Mucosa of descending colon (tissue), 3 donors: ENCODE data around the gene HOXB5. TPM values are rescaled to one million over a fixed set of nuclear protein-coding genes. Genes with fewer than 3 reads are reported as not detected.

ENCODE experiments used
- ATAC-seq: fragments of 200-7000 bp; cut with Tn5 transposase; one replicate; pipeline ENCODE4 v1.9.1; 2020; ENCODE audit warnings: mild to moderate bottlenecking, moderate library complexity
- DNase-seq, 3 donors: peaks; one replicate each; pipeline ENCODE4 v3.0.0-alpha.2; 2020
- H3K36me3 ChIP-seq: fragments of 200-600 bp; one replicate; pipeline ENCODE4 v1.8.0; 2021; ENCODE audit warnings: low read depth, mild to moderate bottlenecking
- H3K4me1 ChIP-seq: fragments of 200-600 bp; one replicate; pipeline ENCODE4 v1.8.0; 2021; ENCODE audit warnings: low read depth, mild to moderate bottlenecking
- H3K4me3 ChIP-seq: fragments of 200-600 bp; one replicate; pipeline ENCODE4 v1.8.0; 2021; ENCODE audit warnings: mild to moderate bottlenecking
- H3K9me3 ChIP-seq: fragments of 200-600 bp; one replicate; pipeline ENCODE4 v1.8.0; 2021; ENCODE audit warnings: mild to moderate bottlenecking
- intact Hi-C, 2 donors: fragments of 100-400 bp; cut with DNase I in 1 of 2; cut with micrococcal nuclease in 1 of 2; formaldehyde crosslinking; loops; one replicate each; pipeline versions ENCODE4 v1.11.0 to v1.11.1; 2022; cut with DNase I, micrococcal nuclease
- total RNA-seq, 3 donors: library from RNA; stranded (reverse); fragmentation: NEBNext Ultra II Directional in 2 of 3; extraction: Animal tissue kit (Norgen Biotek cat#: 25700) in 2 of 3; gene quantifications; one replicate each; pipeline versions ENCODE4 v1.2.1 to v1.2.4, GENCODE V29; 2021 to 2023
- TF ChIP-seq, protein P1 (sequence below): fragments of 200-600 bp; IDR thresholded peaks from one replicate; pipeline ENCODE4 v1.8.0; 2022; ENCODE audit warnings: antibody characterized with exemption, mild to moderate bottlenecking
- donor health status: DM: no; HTN: no; CAD: no; lungs with moderate emphysema.
- donor health status: DM: no; HTN: no; CAD: no.
- donor health status: DM: no; HTN: yes; CAD: no.

Gene HOXB5
- total RNA-seq, 3 donors from 2014 or later, result 16.2 to 29.3 (median 19.9) TPM

- intact Hi-C loops, result no loop called here
- Histone ChIP-seq H3K9me3 (no peaks in the 10 kb centered on the region), H3K36me3 (no peaks in the 10 kb centered on the region), H3K4me1 (peaks cover 7% of the 10 kb centered on the region), H3K4me3 (no peak overlapping the region)
- ATAC-seq (peak; percentile 31), DNase-seq (peak; percentile 84 to 85 (median 85))
- TF ChIP-seq, protein P1, sequence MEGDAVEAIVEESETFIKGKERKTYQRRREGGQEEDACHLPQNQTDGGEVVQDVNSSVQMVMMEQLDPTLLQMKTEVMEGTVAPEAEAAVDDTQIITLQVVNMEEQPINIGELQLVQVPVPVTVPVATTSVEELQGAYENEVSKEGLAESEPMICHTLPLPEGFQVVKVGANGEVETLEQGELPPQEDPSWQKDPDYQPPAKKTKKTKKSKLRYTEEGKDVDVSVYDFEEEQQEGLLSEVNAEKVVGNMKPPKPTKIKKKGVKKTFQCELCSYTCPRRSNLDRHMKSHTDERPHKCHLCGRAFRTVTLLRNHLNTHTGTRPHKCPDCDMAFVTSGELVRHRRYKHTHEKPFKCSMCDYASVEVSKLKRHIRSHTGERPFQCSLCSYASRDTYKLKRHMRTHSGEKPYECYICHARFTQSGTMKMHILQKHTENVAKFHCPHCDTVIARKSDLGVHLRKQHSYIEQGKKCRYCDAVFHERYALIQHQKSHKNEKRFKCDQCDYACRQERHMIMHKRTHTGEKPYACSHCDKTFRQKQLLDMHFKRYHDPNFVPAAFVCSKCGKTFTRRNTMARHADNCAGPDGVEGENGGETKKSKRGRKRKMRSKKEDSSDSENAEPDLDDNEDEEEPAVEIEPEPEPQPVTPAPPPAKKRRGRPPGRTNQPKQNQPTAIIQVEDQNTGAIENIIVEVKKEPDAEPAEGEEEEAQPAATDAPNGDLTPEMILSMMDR, result no peak
Measured at GRCh38 chr17:48634493-48635208, 41.1 kb upstream of the HOXB5 start.

GRCh38 chr17:48633266-48633677, 39.7 kb upstream of the HOXB5 start:
- peak in 2 of 3 donors; percentile 33 to 60 for DNase-seq
- intact Hi-C loops, result no loop called here
- Histone ChIP-seq H3K4me1 (peaks cover 15% of the 10 kb centered on the region), H3K36me3 (no peaks in the 10 kb centered on the region), H3K9me3 (no peaks in the 10 kb centered on the region), H3K4me3 (peak overlapping the region; percentile 3)
- peak; percentile 6 for ATAC-seq
- TF ChIP-seq, protein P1, result no peak

DNA sequence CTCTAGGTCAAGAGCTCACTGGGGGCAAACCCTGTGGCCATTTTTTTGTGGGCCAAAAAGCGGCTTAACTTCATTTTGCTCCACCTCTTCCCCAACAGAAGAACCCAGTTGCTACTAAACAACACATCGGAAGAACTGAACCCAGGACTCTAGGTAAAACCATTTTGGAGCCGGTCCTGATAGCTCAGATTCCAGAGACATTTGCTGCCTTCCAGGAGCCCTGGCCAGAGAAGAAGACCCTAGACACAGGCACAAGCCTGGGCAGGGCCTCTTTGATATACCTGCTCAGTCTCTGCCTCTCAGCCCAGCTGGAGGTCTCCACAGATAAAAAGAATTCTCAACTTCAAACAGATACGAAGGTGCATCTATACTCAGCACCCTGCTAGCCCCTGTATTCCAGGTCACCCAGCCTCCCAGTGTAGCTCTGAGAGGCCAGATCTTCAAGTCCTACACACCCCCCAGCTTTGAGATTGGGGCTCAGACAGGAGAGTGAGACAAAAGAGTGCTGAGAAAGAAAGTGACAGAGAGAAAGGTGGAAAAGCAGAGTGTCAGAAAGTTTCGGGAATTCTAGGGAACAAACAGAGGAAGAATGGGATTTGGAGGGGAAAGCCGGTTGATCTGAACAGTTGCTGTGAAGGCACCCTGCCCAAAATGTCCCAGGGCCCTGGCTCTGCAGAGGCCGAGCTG, 39.1 kb upstream of the HOXB5 start:
- no peaks in the 10 kb centered on the region for H3K36me3 ChIP-seq
- DNase-seq, result peak in 2 of 3 donors; percentile 28 to 30
- TF ChIP-seq, protein P1, result no peak
- peak overlapping the region; percentile 3 for H3K4me3 ChIP-seq
- no peaks in the 10 kb centered on the region for H3K9me3 ChIP-seq
- H3K4me1 ChIP-seq, result peaks cover 15% of the 10 kb centered on the region
- intact Hi-C loops, result no loop called here
- no peak for ATAC-seq

DNA sequence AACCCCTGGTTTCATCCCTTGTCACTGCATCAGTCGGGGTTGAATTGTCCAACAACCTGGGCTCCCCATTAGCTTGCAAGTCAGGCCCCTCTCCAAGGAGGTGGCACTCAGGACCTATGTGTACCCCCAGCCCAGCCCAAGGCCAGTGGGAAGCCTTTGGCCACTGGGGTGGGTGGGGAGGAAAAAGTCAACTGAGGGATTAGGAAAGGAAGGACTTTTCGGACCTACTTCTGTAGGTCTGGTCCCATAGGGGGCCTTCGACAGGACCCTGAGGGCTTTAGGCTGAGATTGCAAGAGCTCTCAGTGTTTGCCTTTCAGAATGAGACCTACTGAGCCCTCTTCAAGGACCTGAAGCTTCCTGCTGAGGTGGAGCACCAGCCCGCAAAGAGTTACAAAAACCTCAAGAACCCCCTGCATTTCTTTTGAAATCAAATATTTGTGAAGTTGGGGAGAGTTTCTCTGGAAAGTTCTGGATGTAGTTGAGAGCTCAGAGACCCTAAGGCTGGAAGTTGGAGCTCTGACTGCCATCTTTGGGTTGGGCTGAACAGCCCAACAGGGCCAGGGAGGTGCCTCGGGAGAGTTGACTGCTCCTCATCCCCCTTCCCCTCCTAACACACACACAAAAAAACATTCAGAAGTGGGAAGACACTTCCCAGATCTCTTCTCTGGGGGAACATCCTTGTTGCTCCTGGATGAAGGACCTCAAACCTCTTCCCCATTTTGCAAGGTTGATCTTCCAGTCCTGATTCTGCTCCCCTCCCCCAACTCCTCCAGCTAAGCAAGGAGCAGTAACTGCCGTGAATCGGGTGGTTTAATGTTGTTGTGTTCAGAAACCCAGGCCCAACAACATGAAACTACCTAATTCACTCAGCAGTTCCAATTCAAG, 38.4 kb upstream of the HOXB5 start:
- Histone ChIP-seq H3K4me3 (no peak overlapping the region), H3K9me3 (no peaks in the 10 kb centered on the region), H3K4me1 (peaks cover 15% of the 10 kb centered on the region), H3K36me3 (no peaks in the 10 kb centered on the region)
- DNase-seq (peak in 1 of 3 donors; percentile 64), ATAC-seq (no peak)
- intact Hi-C loops, result no loop called here
- TF ChIP-seq, protein P1, result no peak

- ATAC-seq, result peak; percentile 60
- TF ChIP-seq, protein P1, result no peak
- H3K36me3 ChIP-seq, result no peaks in the 10 kb centered on the region
- no peak overlapping the region for H3K4me3 ChIP-seq
- intact Hi-C loops, result no loop called here
- DNase-seq, result peak; percentile 70 to 80 (median 77)
- no peaks in the 10 kb centered on the region for H3K9me3 ChIP-seq
- peaks cover 18% of the 10 kb centered on the region for H3K4me1 ChIP-seq
Measured at GRCh38 chr17:48630925-48631692, 37.5 kb upstream of the HOXB5 start.
